GM19452 (cell line): ENCODE measurements around the gene NPBWR2.
"Not testable (repeated sequence)": the region's sequence is repeated elsewhere in the genome, so short reads cannot be mapped to it uniquely, and the experiment has no call there.

Source experiments
- ATAC-seq: cut with Tn5 transposase; IDR thresholded peaks from one replicate; pipeline ENCODE4 v1.9.1; 2021; ENCODE audit not compliant: unreplicated experiment

NPBWR2 gene

GRCh38 chr20:64090165-64090564 lies 17.2 kb downstream of the NPBWR2 start:
- ATAC-seq = no peak

GRCh38 chr20:64088586-64088985 lies 18.8 kb downstream of the NPBWR2 start:
- ATAC-seq = not testable (repeated sequence)

- not testable (repeated sequence) for ATAC-seq
Observed at GRCh38 chr20:64087226-64087825, 20.0 kb downstream of the NPBWR2 start.

- no peak for ATAC-seq
Observed at GRCh38 chr20:64086801-64087200, 20.6 kb downstream of the NPBWR2 start.

- ATAC-seq = no peak
Observed at GRCh38 chr20:64084685-64085152, 22.6 kb downstream of the NPBWR2 start.

- no peak for ATAC-seq
Observed at GRCh38 chr20:64083804-64084684, 23.3 kb downstream of the NPBWR2 start, which contains the start of gene LKAAEAR1. LKAAEAR1 (minus strand) TSS chr20:64084398; CDS start chr20:64084219, 179 bp downstream.

- ATAC-seq = no peak
Observed at GRCh38 chr20:64083378-64083803, 24.0 kb downstream of the NPBWR2 start.

- ATAC-seq = no peak
Observed at GRCh38 chr20:64082820-64083377, 24.5 kb downstream of the NPBWR2 start.

GRCh38 chr20:64082126-64082731 lies 25.1 kb downstream of the NPBWR2 start:
- ATAC-seq = no peak

- ATAC-seq = no peak
Observed at GRCh38 chr20:64081624-64081964, 25.8 kb downstream of the NPBWR2 start.

GRCh38 chr20:64080813-64081623 lies 26.3 kb downstream of the NPBWR2 start:
- ATAC-seq = no peak

- ATAC-seq = peak; percentile 34
Observed at GRCh38 chr20:64080013-64080812, 27.2 kb downstream of the NPBWR2 start, which contains the start of gene OPRL1. OPRL1 (plus strand) TSS chr20:64080082; CDS start chr20:64092721, 12,639 bp downstream.

GRCh38 chr20:64079273-64080012 lies 27.9 kb downstream of the NPBWR2 start, which contains the start of gene RGS19:
RGS19 (minus strand) TSS chr20:64079518; CDS start chr20:64076886, 2,632 bp downstream.
- peak; percentile 37 for ATAC-seq

GRCh38 chr20:64078934-64079272 lies 28.5 kb downstream of the NPBWR2 start:
- no peak for ATAC-seq

- ATAC-seq = no peak
Observed at GRCh38 chr20:64077876-64078551, 29.4 kb downstream of the NPBWR2 start.

- ATAC-seq = no peak
Observed at GRCh38 chr20:64077541-64077875, 29.9 kb downstream of the NPBWR2 start.

GRCh38 chr20:64077094-64077493 lies 30.3 kb downstream of the NPBWR2 start:
- no peak for ATAC-seq
